Left ventricle myocardium superior (tissue), 1 donor: ENCODE results near the gene VN1R5. TPM values are rescaled to one million over a fixed set of nuclear protein-coding genes. Genes with fewer than 3 reads are reported as not detected.
"Not testable (repeated sequence)": the region's sequence is repeated elsewhere in the genome, so short reads cannot be mapped to it uniquely, and the experiment has no call there.

Experiments used
- ATAC-seq: fragments of 200-7000 bp; cut with Tn5 transposase; one replicate; pipeline ENCODE4 v1.9.1; 2020; ENCODE audit warnings: mild to moderate bottlenecking, moderate library complexity
- DNase-seq: peaks from one replicate; pipeline ENCODE4 v3.0.0-alpha.2; 2020
- intact Hi-C: fragments of 100-400 bp; cut with micrococcal nuclease; formaldehyde crosslinking; loops from one replicate; pipeline ENCODE4 v1.11.0; 2022
- long read RNA-seq: library from polyadenylated mRNA; unstranded; transcript quantifications from one replicate; pipeline ENCODE4 v2.0.0, GENCODE V29; 2021
- total RNA-seq: library from RNA; stranded (reverse); fragmentation: NEBNext Ultra II Directional; extraction: Animal tissue kit (Norgen Biotek cat#: 25700); gene quantifications from one replicate; pipeline ENCODE4 v1.2.1, GENCODE V29; 2021
- donor health status: DM: no; HTN: yes; CAD: no; lungs with severe emphysema.

Gene VN1R5
- total RNA-seq = not detected
- long read RNA-seq = 0 reads

DNA sequence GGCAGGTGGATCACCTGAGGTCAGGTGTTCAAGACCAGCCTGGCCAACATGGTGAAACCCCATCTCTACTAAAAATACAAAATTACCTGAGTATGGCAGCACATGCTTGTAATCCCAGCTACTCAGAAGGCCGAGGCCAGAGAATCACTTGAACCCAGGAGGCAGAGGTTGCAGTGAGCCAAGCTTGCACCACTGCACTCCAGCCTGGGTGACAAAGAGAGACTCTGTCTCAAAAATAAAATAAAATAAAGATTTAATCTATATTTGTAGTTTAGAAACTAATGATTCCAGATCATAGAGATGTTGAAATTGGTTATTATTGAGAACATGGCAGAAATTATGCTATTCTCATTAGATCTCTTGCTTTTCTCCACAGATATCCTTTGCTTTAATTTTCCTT lies at the start of gene VN1R5:
Gene VN1R5 (plus strand): TSS at position 301 of the 400 bp plus-strand sequence.
- DNase-seq, intact Hi-C loops, ATAC-seq: not testable (repeated sequence)

DNA sequence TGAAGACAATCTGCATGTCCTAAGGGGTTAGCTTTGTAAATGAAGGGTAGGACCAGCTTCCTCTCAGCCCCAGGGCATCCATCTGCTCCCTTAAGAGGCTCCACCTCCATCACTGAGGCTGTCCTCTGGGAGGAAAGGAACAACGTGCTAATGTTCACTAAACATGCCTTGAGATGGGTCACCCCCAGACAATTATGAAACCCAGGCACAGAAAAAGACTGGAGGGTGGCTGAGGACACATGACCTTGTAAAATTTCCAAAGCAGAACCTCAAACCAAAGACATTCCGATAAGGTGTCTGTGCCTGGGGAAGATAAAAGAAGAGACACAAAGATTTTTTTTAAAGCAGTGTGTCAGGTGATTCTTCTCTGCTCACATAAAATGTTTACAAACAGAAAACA lies 46.5 kb upstream of the VN1R5 start:
- intact Hi-C loops = no loop called here
- no peak for DNase-seq
- ATAC-seq = no peak

DNA sequence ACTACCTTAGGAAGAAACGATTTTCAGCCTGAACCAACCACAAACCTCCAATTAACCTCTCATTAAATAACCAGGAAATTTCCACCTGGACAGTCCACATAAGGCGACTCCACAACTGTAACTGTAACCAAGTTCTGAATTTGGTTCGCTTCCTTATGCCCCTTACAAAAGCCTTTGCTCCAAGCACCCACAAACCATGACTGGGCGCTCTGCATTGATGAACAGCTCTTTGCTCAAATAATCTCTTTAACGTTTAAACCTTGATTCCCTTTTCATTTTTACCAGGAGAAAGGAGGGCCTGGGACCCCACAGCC lies 45.9 kb upstream of the VN1R5 start:
- intact Hi-C loops = no loop called here
- ATAC-seq = no peak

DNA sequence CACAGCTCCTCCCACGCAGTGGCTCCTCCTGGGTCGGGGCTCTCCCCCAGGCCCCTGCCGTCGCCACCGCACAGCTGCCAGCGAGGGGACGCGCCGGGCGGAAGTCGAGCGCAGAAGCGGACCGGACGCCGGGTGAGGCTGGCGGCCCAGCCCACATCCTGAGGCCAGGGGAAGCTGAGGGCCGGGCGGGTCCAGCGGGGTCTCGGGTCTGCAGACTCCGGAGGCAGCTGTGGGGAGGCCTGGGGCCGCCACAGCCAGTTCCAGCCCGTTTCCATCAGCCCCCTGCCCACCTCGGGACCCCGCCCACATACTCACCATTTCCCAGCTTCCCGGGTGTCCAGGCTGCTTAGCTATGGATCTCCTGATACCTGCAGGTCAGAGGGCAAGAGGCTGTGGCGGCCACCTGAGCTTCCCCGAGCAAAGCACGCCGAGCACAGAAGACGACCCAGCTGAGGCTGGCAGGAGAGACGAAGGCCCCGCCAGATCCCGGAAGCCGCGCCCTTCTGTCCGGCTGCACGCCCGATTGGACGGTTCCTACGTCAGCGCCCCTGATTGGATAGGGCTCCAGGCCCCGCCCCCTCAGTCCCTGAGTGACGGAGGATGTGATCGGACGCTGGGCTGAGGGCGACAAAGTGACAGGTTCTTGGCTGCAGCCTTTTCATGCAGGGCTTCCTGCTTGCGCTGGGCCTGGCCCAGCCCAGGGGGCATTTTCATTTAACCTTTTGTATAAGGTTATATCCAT lies 45.3 kb upstream of the VN1R5 start:
- DNase-seq (peak; percentile 99), ATAC-seq (peak; percentile 100)
- intact Hi-C loops = no loop called here

More for the DNA sequence above, 45.9 kb upstream of the VN1R5 start:
- DNase-seq = no peak

DNA sequence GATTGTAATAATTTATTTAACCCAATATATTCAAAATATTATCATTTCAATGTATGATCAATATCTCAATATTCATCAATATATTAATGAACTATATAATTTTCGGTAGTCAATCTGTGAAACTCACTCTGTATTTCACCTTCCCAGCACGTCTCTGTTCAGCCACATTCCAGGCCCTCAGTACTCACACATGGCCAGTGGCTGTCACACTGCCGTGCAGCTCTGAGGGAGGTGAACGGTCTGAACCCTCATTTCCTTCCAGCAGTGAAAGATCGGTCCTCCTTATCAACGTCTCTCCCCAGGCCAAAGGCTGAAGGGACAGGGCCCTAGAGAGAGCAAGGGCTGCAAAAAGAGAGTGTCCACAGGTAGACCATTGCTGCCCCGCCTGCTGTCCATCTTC lies 44.5 kb upstream of the VN1R5 start:
- ATAC-seq (no peak), DNase-seq (no peak)
- intact Hi-C loops = no loop called here

DNA sequence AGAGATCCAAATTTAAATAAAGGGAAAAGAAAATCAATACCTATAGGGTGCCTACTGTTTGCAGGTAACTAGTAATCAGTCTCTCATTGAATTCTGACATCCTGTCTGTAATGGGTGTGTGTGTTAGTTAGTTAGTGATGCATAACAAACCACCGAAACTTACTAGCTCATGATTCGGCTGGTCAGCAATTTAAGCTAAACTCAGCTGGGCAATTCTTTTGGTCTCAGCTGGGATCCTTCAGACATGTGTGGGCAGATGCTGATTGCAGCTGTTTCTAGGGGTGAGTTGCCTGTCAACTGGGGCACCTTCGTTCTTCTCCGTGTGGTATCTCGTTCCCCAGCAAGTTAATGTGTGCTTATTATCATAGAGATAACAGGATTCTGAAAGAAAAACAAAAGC lies 43.9 kb upstream of the VN1R5 start:
- DNase-seq (no peak), ATAC-seq (no peak)
- intact Hi-C loops = no loop called here

DNA sequence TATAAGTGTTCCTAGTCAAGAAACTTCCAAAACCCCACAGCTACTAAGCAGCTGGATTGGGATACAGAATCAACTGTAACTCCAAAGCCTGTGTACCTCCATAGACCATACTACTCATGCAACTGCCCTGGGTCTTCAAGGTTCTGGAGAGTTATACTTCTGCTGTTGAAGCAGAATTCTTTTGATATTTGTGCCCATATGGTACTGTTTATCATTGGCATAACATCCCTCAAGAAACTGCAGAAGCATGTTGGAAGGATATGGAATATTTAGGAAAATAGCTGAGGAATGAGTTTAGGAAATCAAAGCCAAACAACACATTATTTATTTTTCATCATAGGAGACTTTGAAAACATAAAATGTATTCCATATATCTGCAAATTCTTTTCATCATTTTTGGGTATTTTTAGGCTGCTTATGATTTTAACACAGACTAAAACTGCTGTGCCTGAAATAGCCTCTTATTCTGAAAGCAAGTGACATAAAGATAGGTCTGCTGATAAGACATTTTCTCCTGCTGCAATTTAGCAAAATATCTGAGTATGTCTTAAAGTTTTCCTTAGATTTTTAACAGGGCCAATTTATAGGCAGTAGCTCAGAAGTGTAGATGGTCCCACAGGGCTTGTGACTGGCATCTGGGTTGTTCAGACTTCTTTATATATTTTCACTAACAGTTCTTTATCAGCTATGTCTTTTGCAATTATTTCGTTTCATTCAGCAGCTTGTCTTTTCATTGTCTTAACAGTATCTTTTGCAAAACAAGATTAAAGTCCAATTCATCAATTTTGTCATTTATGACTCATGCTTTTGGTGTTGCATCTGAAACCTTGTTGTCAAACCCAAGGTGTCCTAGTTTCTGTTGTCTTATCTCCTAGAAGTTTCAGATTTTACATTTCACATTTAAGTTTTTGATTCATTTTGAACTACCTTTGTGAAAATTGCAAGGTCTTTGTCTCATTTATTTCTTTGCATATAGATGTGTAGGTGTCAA lies 43.0 kb upstream of the VN1R5 start:
- intact Hi-C loops = no loop called here
- DNase-seq = no peak
- ATAC-seq = no peak

DNA sequence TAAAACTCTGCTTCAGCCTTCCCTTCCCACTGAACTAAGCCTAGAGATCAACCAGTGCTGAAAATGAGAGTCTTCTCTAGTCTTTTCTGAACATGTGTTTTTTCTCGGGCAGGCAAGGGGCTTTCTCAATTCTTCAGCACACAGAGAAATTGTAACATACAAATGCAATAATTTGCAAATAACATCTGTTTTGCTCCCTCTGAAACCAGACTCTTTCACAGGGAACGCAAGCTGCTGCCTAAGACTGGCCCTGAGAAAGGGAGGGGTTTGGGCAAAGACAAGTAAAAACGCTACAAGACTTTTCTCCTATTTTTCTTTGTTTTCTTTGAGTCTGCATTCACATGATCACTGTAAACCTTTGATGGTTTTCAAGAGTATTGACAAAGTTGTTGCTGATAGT lies 39.6 kb upstream of the VN1R5 start:
- DNase-seq (no peak), ATAC-seq (no peak)
- intact Hi-C loops = no loop called here

DNA sequence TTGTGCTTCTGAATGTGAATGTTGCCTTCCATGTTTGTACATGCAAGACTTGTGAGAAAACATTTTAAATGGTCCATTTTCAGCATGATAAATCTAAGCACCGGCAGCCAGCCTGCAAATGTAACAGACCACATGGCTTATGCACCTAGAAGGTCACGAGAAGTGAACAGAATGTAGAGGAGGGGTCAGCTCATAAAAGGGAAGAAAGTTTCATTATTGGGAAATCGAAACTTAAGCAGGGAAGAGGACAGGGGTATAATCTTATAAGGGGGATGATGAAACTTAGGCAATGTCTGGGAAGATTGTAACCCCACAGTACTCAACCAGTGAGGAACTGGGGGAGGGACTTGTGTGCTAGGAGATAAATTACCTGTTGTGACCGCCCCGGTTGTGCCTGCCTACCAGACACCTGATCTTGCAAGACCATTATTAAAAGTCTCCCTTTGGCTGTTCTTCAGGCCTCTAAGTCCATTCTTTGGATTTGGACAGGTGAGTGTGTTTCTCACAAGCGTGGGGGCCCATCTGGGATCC lies 37.7 kb upstream of the VN1R5 start:
- no peak for ATAC-seq
- no peak for DNase-seq
- intact Hi-C loops = no loop called here

DNA sequence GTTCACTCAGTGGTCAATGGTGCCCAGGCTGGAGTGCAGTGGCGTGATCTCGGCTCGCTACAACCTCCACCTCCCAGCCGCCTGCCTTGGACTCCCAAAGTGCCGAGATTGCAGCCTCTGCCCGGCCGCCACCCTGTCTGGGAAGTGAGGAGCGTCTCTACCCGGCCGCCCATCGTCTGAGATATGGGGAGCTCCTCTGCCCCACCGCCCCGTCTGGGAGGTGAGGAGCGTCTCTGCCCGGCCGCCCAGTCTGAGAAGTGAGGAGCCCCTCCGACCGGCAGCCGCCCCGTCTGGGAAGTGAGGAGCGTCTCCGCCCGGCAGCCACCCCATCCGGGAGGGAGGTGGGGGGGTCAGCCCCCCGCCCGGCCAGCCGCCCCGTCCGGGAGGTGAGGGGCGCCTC lies 35.6 kb upstream of the VN1R5 start:
- intact Hi-C loops, DNase-seq, ATAC-seq: not testable (repeated sequence)

DNA sequence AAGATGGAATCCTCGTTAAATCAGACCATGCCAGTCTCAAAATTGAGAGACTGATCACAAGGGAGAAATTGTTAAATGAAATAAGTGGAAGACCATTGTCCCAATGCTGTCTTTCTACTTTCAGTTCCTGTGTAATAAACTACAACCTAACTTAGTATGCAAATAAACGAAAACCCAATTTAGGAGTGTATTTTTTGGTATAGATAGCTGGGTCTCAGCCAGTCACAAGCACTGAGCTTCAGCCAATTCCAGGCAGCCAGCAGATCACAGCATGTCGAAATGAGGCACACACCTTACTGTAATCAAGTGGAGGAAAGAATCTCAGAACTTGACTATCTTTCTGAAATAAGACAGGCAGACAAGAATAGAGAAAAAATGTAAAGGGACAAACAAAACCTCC lies 33.0 kb upstream of the VN1R5 start:
- DNase-seq (no peak), ATAC-seq (no peak)
- intact Hi-C loops = no loop called here

DNA sequence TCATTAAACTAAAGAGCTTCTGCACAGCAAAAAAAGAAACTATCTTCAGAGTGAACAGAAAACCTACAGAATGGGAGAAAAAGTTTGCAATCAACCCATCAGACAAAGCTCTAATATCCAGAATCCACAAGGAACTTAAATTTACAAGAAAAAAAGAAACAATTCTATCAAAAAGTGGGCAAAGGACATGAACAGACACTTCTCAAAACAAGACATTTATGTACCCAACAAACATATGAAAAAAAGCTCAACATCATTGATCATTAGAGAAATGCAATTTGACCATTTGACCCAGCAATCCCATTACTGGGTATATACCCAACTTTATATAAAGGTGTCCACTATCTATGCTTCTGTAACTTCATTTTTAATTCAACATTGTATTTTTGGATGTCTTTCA lies 31.1 kb upstream of the VN1R5 start:
- DNase-seq (no peak), ATAC-seq (no peak)
- intact Hi-C loops = no loop called here

DNA sequence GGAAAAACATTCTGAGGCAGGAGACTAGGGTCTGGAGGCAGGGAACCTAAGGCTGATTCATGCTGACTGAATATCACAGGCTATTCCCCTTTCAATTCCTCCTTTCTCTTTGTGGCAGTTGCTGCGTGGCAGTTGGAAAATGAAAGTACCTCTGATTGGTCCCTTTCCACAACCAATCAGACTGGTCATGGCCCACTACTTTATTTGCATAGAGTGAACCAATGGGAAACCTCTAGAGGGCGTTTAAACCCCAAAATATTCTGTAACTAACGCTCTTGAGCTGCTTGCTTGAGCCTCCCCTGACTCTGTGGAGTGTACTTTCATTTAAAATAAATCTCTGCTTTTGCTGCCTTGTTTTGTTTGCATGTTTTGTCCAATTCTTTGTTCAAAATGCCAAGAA lies 27.7 kb upstream of the VN1R5 start:
- intact Hi-C loops = no loop called here
- no peak for ATAC-seq
- DNase-seq = no peak

DNA sequence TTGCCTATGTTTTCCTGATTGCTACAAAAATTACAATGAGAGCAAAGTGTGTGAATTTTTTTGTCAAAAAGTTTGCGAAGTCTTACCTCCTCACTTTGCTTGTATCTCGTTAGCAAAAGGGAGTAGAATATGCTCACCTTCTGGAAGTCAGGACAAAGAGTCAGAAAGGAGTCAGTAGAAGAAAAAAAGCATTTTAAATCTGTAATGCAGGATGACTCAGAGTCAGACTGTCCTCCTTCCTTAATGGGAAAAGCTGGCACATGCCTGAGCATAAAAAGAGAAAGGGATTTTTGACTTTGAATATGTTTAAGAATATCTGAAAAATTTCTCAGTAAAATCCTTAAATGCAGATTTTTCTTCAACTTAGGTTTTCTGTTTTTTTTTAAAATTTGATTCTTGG lies 14.2 kb upstream of the VN1R5 start:
- DNase-seq (no peak), ATAC-seq (no peak)
- intact Hi-C loops = no loop called here

DNA sequence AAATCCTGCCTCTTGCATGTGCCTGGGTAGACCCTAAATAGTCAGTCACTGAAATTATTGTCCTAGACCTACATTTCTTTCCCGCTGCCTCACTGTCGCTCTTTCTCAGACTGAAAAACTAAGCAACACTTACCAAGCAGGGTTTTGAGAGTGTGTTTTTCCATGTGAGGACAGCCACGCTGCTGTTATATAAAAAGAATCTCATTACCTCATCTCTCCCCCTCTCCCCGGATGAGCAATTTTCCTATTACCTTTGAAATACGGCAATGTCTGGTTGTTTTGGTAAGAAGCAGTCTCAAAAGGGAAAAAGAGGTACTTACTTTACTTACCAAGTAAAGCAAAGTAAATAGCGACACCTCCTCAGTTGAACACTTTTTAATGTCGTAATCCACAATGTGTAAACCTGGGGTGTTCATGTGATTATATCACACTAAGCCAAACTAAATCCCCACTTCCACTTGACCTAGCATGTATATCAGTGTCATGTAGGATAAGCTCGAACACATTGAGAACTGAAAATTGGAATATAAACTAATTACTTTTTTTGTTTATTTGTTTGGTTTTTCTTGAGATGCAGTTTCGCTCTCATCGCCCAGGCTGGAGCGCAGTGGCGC lies 12.2 kb upstream of the VN1R5 start:
- ATAC-seq (no peak), DNase-seq (no peak)
- intact Hi-C loops = no loop called here

DNA sequence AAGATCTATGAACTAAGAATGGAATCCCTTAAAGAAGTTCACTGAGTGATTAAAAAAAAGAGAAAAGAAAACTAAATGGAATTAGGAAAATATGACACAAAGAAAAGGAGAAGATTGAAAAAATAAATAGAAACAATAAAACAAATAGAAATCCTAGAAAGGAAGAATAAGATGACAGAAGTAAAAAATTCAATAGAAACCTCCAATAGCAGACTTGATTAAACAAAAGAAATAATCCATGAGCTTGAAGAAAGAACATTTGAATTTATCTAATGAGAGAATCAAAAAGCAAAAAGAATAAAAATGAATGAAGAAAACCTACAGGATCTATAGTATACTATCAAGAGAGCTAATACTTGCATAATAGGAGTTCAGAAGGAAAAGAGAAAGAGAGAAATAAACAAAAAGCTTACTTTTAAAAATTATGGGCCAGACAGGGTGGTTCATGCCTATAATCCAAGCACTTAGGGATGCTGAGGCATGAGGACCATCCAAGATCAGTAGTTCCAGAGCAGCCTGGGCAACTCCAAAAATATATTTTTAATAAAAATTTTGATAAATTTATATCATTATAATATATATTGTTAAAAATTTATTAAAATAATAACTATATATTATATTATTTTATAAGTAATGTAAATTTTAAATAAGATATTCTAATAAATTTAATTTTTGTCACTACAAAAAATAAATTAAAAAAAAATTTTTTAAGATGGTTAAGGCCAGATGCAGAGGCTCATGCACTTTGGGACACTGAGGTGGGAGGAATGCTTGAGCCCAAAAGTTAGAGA lies 9.4 kb upstream of the VN1R5 start:
- ATAC-seq (no peak), DNase-seq (no peak)
- intact Hi-C loops = no loop called here

DNA sequence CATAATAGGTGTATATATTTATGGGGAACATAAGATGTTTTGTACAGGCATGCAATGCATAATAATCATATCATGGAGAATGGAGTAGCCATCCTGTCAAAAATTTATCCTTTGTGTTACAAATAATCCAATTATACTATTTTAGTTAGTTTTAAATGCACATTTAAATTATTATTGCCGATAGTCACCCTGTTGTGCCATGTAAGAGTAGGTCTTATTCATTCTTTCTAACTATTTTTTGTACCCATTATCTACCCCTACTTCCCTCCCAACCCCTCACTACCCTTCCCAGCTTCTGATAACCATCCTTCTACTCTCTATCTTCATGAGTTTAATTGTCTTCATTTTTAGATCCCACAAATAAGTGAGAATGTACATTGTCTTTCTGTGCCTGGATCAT lies 8.3 kb upstream of the VN1R5 start:
- intact Hi-C loops = no loop called here
- DNase-seq = no peak
- ATAC-seq = no peak

DNA sequence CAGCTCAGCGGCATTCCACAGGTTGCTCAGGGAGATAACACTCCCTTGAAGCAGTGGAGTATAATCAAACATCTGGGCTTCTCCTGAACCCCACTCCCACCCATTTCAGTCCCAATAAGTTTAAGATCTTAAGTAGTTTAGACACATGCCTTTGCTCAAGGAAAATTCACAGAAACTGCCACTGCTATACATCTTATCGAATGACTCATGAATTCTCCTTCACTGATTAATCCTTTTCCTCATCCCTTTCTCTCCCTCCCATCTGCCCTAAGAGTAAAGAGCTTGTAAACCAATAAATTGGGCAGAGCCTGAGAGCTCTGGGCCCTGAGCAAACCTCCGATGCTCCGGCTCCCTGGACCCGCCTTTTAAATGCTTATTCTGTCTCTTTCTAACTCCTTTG lies 10.2 kb downstream of the VN1R5 start:
- ATAC-seq (no peak), DNase-seq (no peak)
- intact Hi-C loops = no loop called here

DNA sequence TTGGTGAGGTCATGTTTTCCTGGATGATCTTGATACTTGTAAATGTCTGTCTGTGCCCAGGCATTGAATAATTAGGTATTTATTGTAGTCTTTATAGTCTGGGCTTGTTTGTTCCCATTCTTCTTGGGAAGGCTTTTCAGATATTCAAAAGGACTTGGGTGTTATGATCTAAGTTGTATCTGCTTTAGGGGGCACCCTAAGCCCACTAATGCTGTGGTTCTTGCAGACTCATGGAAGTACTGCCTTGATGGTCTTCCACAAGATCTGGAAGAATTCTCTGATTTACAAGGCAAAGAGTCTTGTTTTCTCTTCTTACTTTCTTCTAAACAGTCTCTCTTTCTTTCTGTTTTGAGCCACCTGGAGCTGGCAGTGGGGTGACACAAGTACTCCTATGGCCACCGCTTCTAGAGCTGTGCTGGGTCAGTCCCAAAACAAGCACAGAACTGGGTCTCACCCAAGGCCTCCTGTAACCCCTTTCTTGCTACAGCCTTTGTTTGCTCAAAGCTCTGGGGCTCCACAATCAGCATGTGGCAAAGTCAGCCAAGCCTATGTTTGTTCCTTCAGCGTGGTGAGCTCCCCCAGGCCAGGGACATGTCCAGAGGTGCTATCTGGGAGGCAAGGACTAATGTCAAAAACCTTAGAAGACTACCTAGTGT lies 12.6 kb downstream of the VN1R5 start:
- no peak for ATAC-seq
- intact Hi-C loops = no loop called here
- no peak for DNase-seq
